AG09309 (cell line): ENCODE data around the gene AUTS2.
"Not testable (repeated sequence)": the region's sequence is repeated elsewhere in the genome, so short reads cannot be mapped to it uniquely, and the experiment has no call there.

Experiments used
- DNase-seq: peaks from one replicate; pipeline ENCODE4 v3.0.0-alpha.2; 2010; ENCODE audit warnings: low read depth
- H3K4me3 ChIP-seq: 2 replicates; pipeline ENCODE4 v1.5.1; 2011; ENCODE audit warnings: mild to moderate bottlenecking, low read depth, low read length, moderate library complexity; ENCODE audit not compliant: control insufficient read depth
- CTCF ChIP-seq: IDR thresholded peaks from 2 replicates; pipeline ENCODE4 v1.5.1; 2011; ENCODE audit warnings: mild to moderate bottlenecking, low read depth, low read length, inconsistent platforms; ENCODE audit not compliant: insufficient read depth, control insufficient read depth; ENCODE audit errors: missing control alignments

AUTS2 gene

GRCh38 chr7:70647801-70648498, 1049.7 kb downstream of the AUTS2 start:
- H3K4me3 ChIP-seq, result no peak overlapping the region
- no peak for DNase-seq
- no peak for TF ChIP-seq CTCF

GRCh38 chr7:70648499-70648861, 1050.2 kb downstream of the AUTS2 start:
- DNase-seq, H3K4me3 ChIP-seq: not testable (repeated sequence)

GRCh38 chr7:70649323-70649722, 1051.0 kb downstream of the AUTS2 start:
- no peak for TF ChIP-seq CTCF
- DNase-seq, result no peak
- no peak overlapping the region for H3K4me3 ChIP-seq

- DNase-seq, result no peak
- no peak overlapping the region for H3K4me3 ChIP-seq
- no peak for TF ChIP-seq CTCF
These were observed 1055.9 kb downstream of the AUTS2 start for GRCh38 chr7:70654146-70654545.

- no peak for TF ChIP-seq CTCF
- no peak for DNase-seq
- H3K4me3 ChIP-seq, result no peak overlapping the region
These were observed 1056.7 kb downstream of the AUTS2 start for GRCh38 chr7:70654979-70655378.

GRCh38 chr7:70655694-70656093, 1057.4 kb downstream of the AUTS2 start:
- no peak for TF ChIP-seq CTCF
- H3K4me3 ChIP-seq, result no peak overlapping the region
- DNase-seq, result no peak

- no peak overlapping the region for H3K4me3 ChIP-seq
- no peak for DNase-seq
- no peak for TF ChIP-seq CTCF
These were observed 1059.3 kb downstream of the AUTS2 start for GRCh38 chr7:70657571-70657970.
